ENCODE data around the gene LRRC36. TPM values are rescaled to one million over a fixed set of nuclear protein-coding genes. Genes with fewer than 3 reads are reported as not detected.

LRRC36 gene
- total and polyA plus RNA-seq, 2 experiments from 2014 or later: 0.45 TPM; not detected in 1

DNA sequence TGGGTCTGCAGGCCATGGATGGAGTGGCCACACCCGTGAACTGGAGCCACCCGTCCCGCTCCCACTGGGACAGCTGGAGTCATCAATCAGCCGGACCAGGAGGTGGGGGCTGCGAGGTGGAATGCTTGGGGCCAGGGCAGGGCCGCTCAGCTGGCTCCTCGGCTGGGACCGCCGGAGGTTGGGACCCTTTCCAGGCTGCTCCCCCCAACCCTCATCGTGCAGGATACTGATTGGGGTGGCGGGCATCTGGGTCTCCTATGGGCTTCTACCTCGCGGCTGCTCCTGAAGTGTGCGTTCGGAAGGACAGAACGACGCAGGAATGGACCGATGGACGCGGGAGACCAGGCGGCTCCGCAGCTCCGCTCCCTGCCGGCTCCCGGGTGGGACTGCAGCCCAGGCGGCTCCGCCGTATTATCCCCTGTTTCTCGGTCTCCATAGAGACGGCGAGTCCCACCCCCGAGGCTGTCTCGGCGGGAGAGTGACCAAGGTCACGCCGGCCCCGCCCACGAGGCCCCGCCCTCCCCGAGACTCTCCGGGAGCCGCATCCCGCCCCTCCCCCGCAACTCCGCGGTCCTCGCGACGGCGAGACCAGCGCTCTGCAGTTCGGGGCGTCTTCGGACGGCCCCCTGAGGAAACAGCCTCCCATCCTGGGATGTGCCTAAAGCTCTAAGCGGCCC, 66.6 kb downstream of the LRRC36 start, which contains the start of gene TPPP3:
Gene TPPP3 (minus strand): TSS at position 388 of the 677 bp plus-strand sequence. CDS start 2,387 bp downstream, outside the sequence.
- peak; percentile 83 to 87 for DNase-seq (ENCODE audit: low read depth in 1 of 2, low spot score in 1 of 2)
- H3K27me3 ChIP-seq: peaks cover 54% of the 10 kb centered on the region
- H3K9me3 ChIP-seq (ENCODE audit: low read depth): no peaks in the 10 kb centered on the region
- TF ChIP-seq, protein P1, sequence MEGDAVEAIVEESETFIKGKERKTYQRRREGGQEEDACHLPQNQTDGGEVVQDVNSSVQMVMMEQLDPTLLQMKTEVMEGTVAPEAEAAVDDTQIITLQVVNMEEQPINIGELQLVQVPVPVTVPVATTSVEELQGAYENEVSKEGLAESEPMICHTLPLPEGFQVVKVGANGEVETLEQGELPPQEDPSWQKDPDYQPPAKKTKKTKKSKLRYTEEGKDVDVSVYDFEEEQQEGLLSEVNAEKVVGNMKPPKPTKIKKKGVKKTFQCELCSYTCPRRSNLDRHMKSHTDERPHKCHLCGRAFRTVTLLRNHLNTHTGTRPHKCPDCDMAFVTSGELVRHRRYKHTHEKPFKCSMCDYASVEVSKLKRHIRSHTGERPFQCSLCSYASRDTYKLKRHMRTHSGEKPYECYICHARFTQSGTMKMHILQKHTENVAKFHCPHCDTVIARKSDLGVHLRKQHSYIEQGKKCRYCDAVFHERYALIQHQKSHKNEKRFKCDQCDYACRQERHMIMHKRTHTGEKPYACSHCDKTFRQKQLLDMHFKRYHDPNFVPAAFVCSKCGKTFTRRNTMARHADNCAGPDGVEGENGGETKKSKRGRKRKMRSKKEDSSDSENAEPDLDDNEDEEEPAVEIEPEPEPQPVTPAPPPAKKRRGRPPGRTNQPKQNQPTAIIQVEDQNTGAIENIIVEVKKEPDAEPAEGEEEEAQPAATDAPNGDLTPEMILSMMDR (IDR thresholded peaks at IDR 0.05; ENCODE audit: low read depth, low read length): peak; percentile 65
- no peaks in the 10 kb centered on the region for H3K36me3 ChIP-seq
- peaks cover 14% of the 10 kb centered on the region for H3K4me1 ChIP-seq (ENCODE audit: low read depth)
- no peak within 1 kb of the TSS for H3K27ac ChIP-seq
- H3K4me3 ChIP-seq: peak within 1 kb of the TSS; percentile 12

DNA sequence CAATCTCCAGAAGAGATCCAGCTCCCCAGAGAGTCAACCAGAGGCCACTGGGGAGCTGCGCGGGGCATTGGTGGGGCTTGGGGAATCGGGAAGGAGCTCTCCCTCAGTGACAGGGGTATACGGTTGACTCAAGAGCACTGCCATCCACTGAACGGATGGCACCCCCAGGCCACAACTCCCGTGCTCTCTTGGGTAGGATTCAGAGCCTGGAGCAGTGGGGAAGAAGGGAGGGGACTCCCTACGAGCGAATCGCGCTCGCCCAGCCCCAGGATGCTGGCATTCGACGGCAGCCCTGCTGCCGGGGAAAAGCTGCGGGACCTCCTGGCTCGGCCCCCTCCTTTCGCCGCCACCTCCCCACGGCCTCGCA, 67.2 kb downstream of the LRRC36 start:
- no peaks in the 10 kb centered on the region for H3K36me3 ChIP-seq
- no peaks in the 10 kb centered on the region for H3K9me3 ChIP-seq (ENCODE audit: low read depth)
- no peak overlapping the region for H3K27ac ChIP-seq
- TF ChIP-seq, protein P1 (IDR thresholded peaks at IDR 0.05; ENCODE audit: low read depth, low read length): no peak
- peak overlapping the region; percentile 12 for H3K4me3 ChIP-seq
- no peak for DNase-seq (ENCODE audit: low read depth in 1 of 2, low spot score in 1 of 2)
- H3K4me1 ChIP-seq (ENCODE audit: low read depth): peaks cover 14% of the 10 kb centered on the region
- H3K27me3 ChIP-seq: peaks cover 53% of the 10 kb centered on the region

DNA sequence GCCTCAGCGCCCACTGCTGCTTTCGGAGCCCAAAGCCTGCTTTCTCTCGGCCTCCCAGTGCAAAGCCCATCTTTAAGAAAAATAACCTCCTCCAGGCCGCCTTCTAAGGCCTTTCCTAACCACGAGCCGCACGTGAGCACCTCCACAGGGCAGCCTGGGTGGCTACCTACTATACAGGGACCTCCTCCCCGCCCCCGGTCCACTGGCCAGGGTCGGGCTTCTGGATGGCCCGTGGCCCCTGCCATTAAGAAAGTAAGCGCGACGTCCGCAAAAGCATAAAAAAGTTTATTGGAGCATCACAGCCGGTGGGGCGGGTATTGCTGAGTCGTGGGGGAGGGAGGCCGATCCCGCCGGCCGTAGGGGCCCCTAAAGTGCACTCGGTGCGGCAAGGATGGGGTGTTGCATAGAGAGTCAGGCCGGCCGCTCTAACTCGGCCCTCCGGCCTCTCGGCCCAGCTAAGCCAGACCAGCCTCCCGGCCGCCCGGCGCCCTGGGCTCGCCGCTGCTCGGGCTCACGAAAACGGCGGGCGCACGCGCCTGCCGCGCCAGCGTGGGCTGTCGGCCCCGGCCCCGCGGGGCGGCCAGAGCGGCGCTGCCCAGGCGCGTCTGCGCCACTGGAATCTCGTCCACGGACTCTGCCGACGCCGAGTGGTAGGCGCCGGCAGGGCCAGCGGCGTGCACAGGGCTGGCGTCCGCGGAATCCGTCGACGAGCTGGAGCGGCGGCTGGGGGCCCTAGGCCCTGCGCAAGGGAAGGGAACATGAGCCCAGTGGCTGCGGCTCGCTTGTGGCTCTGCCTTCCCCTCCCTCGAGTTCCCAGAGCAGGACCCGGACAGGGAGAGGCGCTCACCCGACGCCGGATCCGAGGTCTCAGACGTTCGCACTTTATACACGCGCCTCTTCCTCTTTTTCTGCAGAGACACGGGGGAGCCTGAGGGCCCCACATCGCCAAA, 67.8 kb downstream of the LRRC36 start:
- Histone ChIP-seq H3K27ac (no peak overlapping the region), H3K36me3 (no peaks in the 10 kb centered on the region), H3K4me3 (no peak overlapping the region), H3K9me3 (ENCODE audit: low read depth) (no peaks in the 10 kb centered on the region), H3K4me1 (ENCODE audit: low read depth) (peaks cover 14% of the 10 kb centered on the region), H3K27me3 (peaks cover 53% of the 10 kb centered on the region)
- DNase-seq (ENCODE audit: low read depth in 1 of 2, low spot score in 1 of 2): peak in 1 of 2 donors; percentile 25
- TF ChIP-seq, protein P1 (IDR thresholded peaks at IDR 0.05; ENCODE audit: low read depth, low read length): no peak

DNA sequence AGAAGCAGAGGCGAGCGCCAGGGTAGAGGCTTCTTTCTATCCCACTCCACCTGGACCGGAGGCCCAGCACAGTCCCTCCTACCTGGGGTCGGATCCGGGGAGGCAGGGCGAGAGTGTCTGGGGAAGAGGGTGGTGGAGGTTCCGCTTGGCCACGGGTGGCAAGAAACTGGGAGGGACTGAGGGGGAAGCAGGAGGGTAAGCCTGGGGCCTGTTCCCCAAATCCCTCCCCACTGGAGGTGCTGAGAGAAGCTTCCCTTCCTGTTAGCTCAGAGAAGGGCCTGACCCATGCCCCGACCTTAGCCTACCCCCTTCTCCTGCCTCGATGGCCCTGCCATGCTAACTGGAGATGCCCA, 68.5 kb downstream of the LRRC36 start:
- H3K36me3 ChIP-seq: no peaks in the 10 kb centered on the region
- TF ChIP-seq, protein P1 (IDR thresholded peaks at IDR 0.05; ENCODE audit: low read depth, low read length): no peak
- no peak for DNase-seq (ENCODE audit: low read depth in 1 of 2, low spot score in 1 of 2)
- H3K4me1 ChIP-seq (ENCODE audit: low read depth): peaks cover 14% of the 10 kb centered on the region
- H3K27ac ChIP-seq: no peak overlapping the region
- H3K4me3 ChIP-seq: no peak overlapping the region
- no peaks in the 10 kb centered on the region for H3K9me3 ChIP-seq (ENCODE audit: low read depth)
- H3K27me3 ChIP-seq: peaks cover 50% of the 10 kb centered on the region

DNA sequence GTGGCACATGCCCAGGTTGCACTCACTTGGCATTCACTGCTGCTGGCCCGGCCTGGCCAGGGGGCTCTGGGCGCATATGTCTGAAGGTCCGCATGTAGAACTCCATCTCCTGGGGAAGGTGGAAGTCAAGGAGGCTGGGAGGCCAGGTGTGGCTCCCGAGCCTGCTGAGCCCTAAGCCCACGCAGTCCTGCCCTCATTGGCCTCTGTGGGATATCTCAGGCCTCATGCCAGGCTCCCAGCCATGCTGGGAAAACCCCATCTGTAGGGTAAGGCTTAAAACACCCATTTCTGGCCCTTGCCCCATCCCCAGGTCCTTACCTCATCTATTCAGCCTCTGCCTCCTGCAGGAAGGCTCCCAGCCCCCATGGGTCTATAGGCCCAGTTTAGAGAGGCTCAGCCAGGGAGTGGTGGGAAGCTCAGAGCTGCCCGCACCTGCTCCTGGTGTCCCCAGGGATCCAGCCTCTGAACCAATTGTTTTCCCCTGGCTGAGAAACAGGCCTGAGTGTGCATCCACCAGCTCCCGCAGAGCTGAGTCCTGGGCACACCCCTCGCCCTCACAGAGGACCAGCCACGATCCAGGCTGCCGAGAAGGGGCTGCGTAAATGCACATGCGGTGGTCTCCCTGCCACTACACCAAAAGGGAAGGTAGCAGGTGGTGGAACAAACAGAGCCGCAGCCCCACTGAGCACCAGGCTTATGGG, 69.0 kb downstream of the LRRC36 start:
- H3K4me3 ChIP-seq: no peak overlapping the region
- no peak for DNase-seq (ENCODE audit: low read depth in 1 of 2, low spot score in 1 of 2)
- no peaks in the 10 kb centered on the region for H3K9me3 ChIP-seq (ENCODE audit: low read depth)
- TF ChIP-seq, protein P1 (IDR thresholded peaks at IDR 0.05; ENCODE audit: low read depth, low read length): no peak
- peaks cover 46% of the 10 kb centered on the region for H3K27me3 ChIP-seq
- H3K27ac ChIP-seq: no peak overlapping the region
- no peaks in the 10 kb centered on the region for H3K36me3 ChIP-seq
- H3K4me1 ChIP-seq (ENCODE audit: low read depth): peaks cover 14% of the 10 kb centered on the region
